DND-41 (cell line): ENCODE measurements around the gene BLOC1S6.

Source experiments
- ATAC-seq: fragments of 200-7000 bp; cut with Tn5 transposase; 3 replicates; pipeline ENCODE4 v1.9.1; 2021; ENCODE audit warnings: low read depth; ENCODE audit not compliant: insufficient read depth
- DNase-seq: peaks from one replicate; pipeline ENCODE4 v3.0.0-alpha.2; 2020
- H2AFZ ChIP-seq: 2 replicates; pipeline ENCODE4 v1.6.0; 2012; ENCODE audit warnings: low read depth, low read length
- H3K27ac ChIP-seq: 2 replicates; pipeline ENCODE4 v1.5.1; 2012; ENCODE audit warnings: low read length, inconsistent platforms
- H3K27me3 ChIP-seq: fragments of 200-600 bp; sonication (generic); 2 replicates; pipeline ENCODE4 v1.6.0; 2012; ENCODE audit warnings: low read length, mild to moderate bottlenecking, inconsistent platforms; ENCODE audit not compliant: insufficient read depth, poor library complexity
- H3K36me3 ChIP-seq: 2 replicates; pipeline ENCODE4 v1.5.1; 2012; ENCODE audit warnings: low read length, inconsistent platforms; ENCODE audit not compliant: insufficient read depth
- H3K4me1 ChIP-seq: 2 replicates; pipeline ENCODE4 v1.5.1; 2012; ENCODE audit warnings: mild to moderate bottlenecking, low read length; ENCODE audit not compliant: insufficient read depth
- H3K4me2 ChIP-seq: 2 replicates; pipeline ENCODE4 v1.6.0; 2012; ENCODE audit warnings: mild to moderate bottlenecking, moderate library complexity, low read length, inconsistent platforms; ENCODE audit not compliant: insufficient read depth
- H3K4me3 ChIP-seq, 2 experiments: fragments of 200-600 bp in 1 of 2; shearing (Covaris generic) in 1 of 2; 2 replicates each; pipeline ENCODE4 v1.5.1; 2012 to 2016; ENCODE audit warnings: inconsistent platforms in 2 of 2, low read length in 2 of 2, mild to moderate bottlenecking in 2 of 2, low read depth in 1 of 2, moderate library complexity in 1 of 2
- H3K79me2 ChIP-seq: 2 replicates; pipeline ENCODE4 v1.6.0; 2012; ENCODE audit warnings: low read length, inconsistent platforms; ENCODE audit not compliant: insufficient read depth
- H3K9ac ChIP-seq: 2 replicates; pipeline ENCODE4 v1.6.0; 2012; ENCODE audit warnings: low read depth, mild to moderate bottlenecking, inconsistent platforms, low read length, moderate library complexity
- H3K9me3 ChIP-seq: 2 replicates; pipeline ENCODE4 v1.5.1; 2012; ENCODE audit warnings: low read length, moderate library complexity, mild to moderate bottlenecking, inconsistent platforms; ENCODE audit not compliant: insufficient read depth, severe bottlenecking
- H4K20me1 ChIP-seq: 2 replicates; pipeline ENCODE4 v1.6.0; 2012; ENCODE audit warnings: low read length; ENCODE audit not compliant: insufficient read depth
- EZH2 ChIP-seq: IDR thresholded peaks from 3 replicates; pipeline ENCODE4 v1.6.1; 2012; ENCODE audit warnings: borderline replicate concordance, low read depth, mild to moderate bottlenecking, moderate library complexity, low read length, inconsistent platforms; ENCODE audit not compliant: severe bottlenecking
- TF ChIP-seq, protein P1 (sequence below): IDR thresholded peaks from 2 replicates; pipeline ENCODE4 v1.5.1; 2012; ENCODE audit warnings: borderline replicate concordance, low read length, moderate library complexity, mild to moderate bottlenecking; ENCODE audit not compliant: poor library complexity, severe bottlenecking; ENCODE audit errors: extremely low read depth

The BLOC1S6 gene

DNA sequence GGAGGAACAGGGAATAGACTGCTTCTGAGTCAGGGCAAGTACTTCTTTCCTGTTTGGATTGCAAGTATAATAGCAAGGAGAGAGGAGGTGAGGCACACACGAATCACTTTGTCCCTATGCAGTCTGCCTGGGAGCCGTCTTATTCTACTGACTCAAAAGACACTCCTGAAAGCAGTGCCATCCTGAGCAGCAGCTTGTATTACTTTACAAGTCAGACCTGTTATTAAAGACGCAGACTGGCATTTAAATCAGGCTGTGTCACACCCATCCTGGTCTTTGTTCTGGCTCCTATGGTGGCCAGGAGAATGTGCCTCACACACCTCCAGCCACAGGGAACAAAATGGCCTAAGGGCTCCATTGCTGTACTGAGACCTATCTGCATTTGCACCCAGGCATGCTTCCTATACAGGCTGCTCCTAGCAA is 29.7 kb downstream of the BLOC1S6 start:
- no peak for DNase-seq
- Histone ChIP-seq H3K4me1 (no peaks in the 10 kb centered on the region), H3K4me2 (no peak overlapping the region), H3K27ac (no peak overlapping the region), H3K9ac (no peak overlapping the region), H3K4me3 (no peak overlapping the region), H4K20me1 (no peaks in the 10 kb centered on the region), H3K9me3 (no peaks in the 10 kb centered on the region), H2AFZ (no peak overlapping the region), H3K27me3 (no peaks in the 10 kb centered on the region), H3K36me3 (no peaks in the 10 kb centered on the region), H3K79me2 (no peaks in the 10 kb centered on the region)
- ATAC-seq, result no peak
- TF ChIP-seq, protein P1, sequence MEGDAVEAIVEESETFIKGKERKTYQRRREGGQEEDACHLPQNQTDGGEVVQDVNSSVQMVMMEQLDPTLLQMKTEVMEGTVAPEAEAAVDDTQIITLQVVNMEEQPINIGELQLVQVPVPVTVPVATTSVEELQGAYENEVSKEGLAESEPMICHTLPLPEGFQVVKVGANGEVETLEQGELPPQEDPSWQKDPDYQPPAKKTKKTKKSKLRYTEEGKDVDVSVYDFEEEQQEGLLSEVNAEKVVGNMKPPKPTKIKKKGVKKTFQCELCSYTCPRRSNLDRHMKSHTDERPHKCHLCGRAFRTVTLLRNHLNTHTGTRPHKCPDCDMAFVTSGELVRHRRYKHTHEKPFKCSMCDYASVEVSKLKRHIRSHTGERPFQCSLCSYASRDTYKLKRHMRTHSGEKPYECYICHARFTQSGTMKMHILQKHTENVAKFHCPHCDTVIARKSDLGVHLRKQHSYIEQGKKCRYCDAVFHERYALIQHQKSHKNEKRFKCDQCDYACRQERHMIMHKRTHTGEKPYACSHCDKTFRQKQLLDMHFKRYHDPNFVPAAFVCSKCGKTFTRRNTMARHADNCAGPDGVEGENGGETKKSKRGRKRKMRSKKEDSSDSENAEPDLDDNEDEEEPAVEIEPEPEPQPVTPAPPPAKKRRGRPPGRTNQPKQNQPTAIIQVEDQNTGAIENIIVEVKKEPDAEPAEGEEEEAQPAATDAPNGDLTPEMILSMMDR, result no peak
- TF ChIP-seq EZH2, result no peak

DNA sequence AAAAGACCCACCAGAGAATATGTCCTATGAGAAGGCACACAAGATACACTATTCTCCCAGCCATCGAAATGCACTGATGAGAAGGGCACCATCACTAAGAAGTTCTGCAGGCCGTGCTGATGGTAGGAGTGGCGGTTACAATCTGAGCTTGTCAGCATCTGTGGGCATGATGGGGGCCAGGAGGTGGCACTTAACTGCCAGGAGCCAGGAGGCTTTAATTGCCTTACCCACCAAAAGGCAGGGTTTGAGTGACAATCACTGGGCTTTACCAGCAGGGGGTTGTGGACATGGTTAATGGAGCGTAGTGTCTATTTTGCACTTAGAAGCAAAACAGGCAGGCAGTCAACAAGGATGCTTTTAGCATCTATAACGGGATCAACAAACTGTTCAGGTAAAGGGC is 31.6 kb downstream of the BLOC1S6 start:
- no peak overlapping the region for H3K4me3 ChIP-seq
- H2AFZ ChIP-seq, result no peak overlapping the region
- H3K36me3 ChIP-seq, result no peaks in the 10 kb centered on the region
- H3K9ac ChIP-seq, result no peak overlapping the region
- no peak overlapping the region for H3K4me2 ChIP-seq
- no peak overlapping the region for H3K27ac ChIP-seq
- no peak for TF ChIP-seq EZH2
- TF ChIP-seq, protein P1, result peak; percentile 14
- H3K79me2 ChIP-seq, result no peaks in the 10 kb centered on the region
- ATAC-seq, result peak; percentile 47; the same call in 1 of the 3 replicates
- no peak for DNase-seq
- no peaks in the 10 kb centered on the region for H3K27me3 ChIP-seq
- no peaks in the 10 kb centered on the region for H4K20me1 ChIP-seq
- H3K4me1 ChIP-seq, result no peaks in the 10 kb centered on the region
- H3K9me3 ChIP-seq, result no peaks in the 10 kb centered on the region

DNA sequence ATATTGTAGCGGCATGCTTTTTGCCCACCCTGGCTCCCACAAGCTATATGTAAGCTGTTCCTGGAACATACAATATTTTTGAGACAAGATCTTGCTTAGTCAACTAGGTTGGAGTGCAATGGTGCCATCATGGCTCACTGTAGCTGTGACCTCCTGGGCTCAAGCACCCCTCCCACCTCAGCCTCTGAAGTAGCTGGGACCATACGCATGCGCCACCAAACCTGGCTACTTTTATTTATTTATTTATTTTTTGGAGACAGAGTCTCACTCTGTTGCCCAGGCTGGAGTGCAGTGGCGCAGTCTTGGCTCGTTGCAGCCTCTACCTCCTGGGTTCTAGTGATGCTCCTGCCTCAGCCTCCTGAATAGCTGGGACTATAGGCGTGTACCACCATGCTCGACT is 41.0 kb downstream of the BLOC1S6 start:
- Histone ChIP-seq H3K9ac (no peak overlapping the region), H3K36me3 (no peaks in the 10 kb centered on the region), H3K27me3 (no peaks in the 10 kb centered on the region), H2AFZ (no peak overlapping the region), H3K4me1 (no peaks in the 10 kb centered on the region), H4K20me1 (no peaks in the 10 kb centered on the region), H3K4me2 (no peak overlapping the region), H3K4me3 (no peak overlapping the region), H3K79me2 (no peaks in the 10 kb centered on the region), H3K27ac (no peak overlapping the region), H3K9me3 (no peaks in the 10 kb centered on the region)
- DNase-seq, result no peak
- ATAC-seq, result no peak
- TF ChIP-seq, protein P1, result no peak
